Mammary epithelial cell (primary cell): Measurements from ENCODE around the gene CLEC2D.

Experiments
- CTCF ChIP-seq, 2 donors: IDR thresholded peaks in 1 of 2; conservative IDR thresholded peaks in 1 of 2; 2 replicates each; pipeline ENCODE4 v1.5.1; 2011 to 2012; ENCODE audit warnings: inconsistent platforms in 2 of 2, low read length in 2 of 2, mild to moderate bottlenecking in 2 of 2, control low read depth in 1 of 2, low read depth in 1 of 2; ENCODE audit not compliant: insufficient read depth in 1 of 2; ENCODE audit errors: extremely low read depth in 1 of 2
- EZH2 ChIP-seq: IDR thresholded peaks from 2 replicates; pipeline ENCODE4 v1.6.1; 2012; ENCODE audit warnings: low read length, inconsistent platforms, borderline replicate concordance

GRCh38 chr12:9721394-9722092 is 52.0 kb downstream of the CLEC2D start:
- TF ChIP-seq CTCF (conservative IDR thresholded peaks at IDR 0.05 in 1 of 2, IDR thresholded peaks at IDR 0.05 in 1 of 2; ENCODE audit: extremely low read depth in 1 of 2, insufficient read depth in 1 of 2, low read depth in 1 of 2, low read length in 2 of 2) (no peak), EZH2 (no peak)
